IMR-90 (cell line): ENCODE data around the gene FLOT2. TPM values are rescaled to one million over a fixed set of nuclear protein-coding genes. Genes with fewer than 3 reads are reported as not detected.
A peak's percentile ranks its signal among the peaks of the same experiment; 100 is the strongest.

Source experiments
- ATAC-seq: fragments of 200-7000 bp; cut with Tn5 transposase; 2 replicates; pipeline ENCODE4 v1.9.1; 2020; ENCODE audit warnings: low read depth, mild to moderate bottlenecking, moderate library complexity
- BruUV-seq: library from RNA; stranded (reverse); fragments of 400-500 nt; replicated peaks from 2 replicates; lab custom pipeline; 2021; lab: Mats Ljungman, UMichigan
- CTCF ChIA-PET: fragments of 300-600 bp; formaldehyde crosslinking; extraction: SDS; loops from one replicate; lab custom pipeline; 2021; ENCODE audit warnings: antibody characterized with exemption; lab: Yijun Ruan, JAX
- POLR2A ChIA-PET: fragments of 300-600 bp; sonication (Branson Sonifier 250); formaldehyde crosslinking; loops from one replicate; lab custom pipeline; 2022; ENCODE audit warnings: antibody characterized with exemption; ENCODE audit not compliant: unreplicated experiment; lab: Charles Lee
- DNase-seq: peaks from one replicate; pipeline ENCODE4 v3.0.0; 2013
- H2AFZ ChIP-seq: replicated peaks from 2 replicates; pipeline ENCODE3; 2013; ENCODE audit warnings: low read length, mild to moderate bottlenecking; ENCODE audit not compliant: poor library complexity
- H2AK5ac ChIP-seq: 2 replicates; pipeline ENCODE4 v1.6.1; 2013; ENCODE audit warnings: low read depth, low read length, inconsistent platforms
- H2AK9ac ChIP-seq: replicated peaks from 2 replicates; pipeline ENCODE3; 2013; ENCODE audit warnings: mild to moderate bottlenecking, low read depth, low read length, moderate library complexity; ENCODE audit not compliant: poor library complexity
- H2BK120ac ChIP-seq: 2 replicates; pipeline ENCODE4 v1.6.1; 2013; ENCODE audit warnings: low read depth, low read length, inconsistent platforms
- H2BK15ac ChIP-seq: 3 replicates; pipeline ENCODE4 v1.6.1; 2013; ENCODE audit warnings: low read depth, low read length, inconsistent platforms
- H2BK20ac ChIP-seq: 2 replicates; pipeline ENCODE4 v1.6.1; 2013; ENCODE audit warnings: low read depth, mild to moderate bottlenecking, inconsistent platforms, low read length, moderate library complexity
- H2BK5ac ChIP-seq: 2 replicates; pipeline ENCODE4 v1.6.1; 2013; ENCODE audit warnings: mild to moderate bottlenecking, low read depth, low read length, inconsistent platforms; ENCODE audit not compliant: poor library complexity, severe bottlenecking
- H3K14ac ChIP-seq: replicated peaks from 2 replicates; pipeline ENCODE4 v1.6.1; 2013; ENCODE audit warnings: low read depth, low read length, inconsistent platforms
- H3K18ac ChIP-seq: 2 replicates; pipeline ENCODE4 v1.6.1; 2013; ENCODE audit warnings: low read depth, low read length, control low read depth
- H3K23ac ChIP-seq: 2 replicates; pipeline ENCODE4 v1.6.1; 2013; ENCODE audit warnings: low read depth, low read length, inconsistent platforms
- H3K27ac ChIP-seq: 2 replicates; pipeline ENCODE4 v1.5.1; 2013; ENCODE audit warnings: mild to moderate bottlenecking, control low read depth, low read length; ENCODE audit not compliant: insufficient read depth
- H3K27me3 ChIP-seq: 2 replicates; pipeline ENCODE4 v1.6.1; 2013; ENCODE audit warnings: low read length; ENCODE audit not compliant: control insufficient read depth, insufficient read depth
- H3K36me3 ChIP-seq: 2 replicates; pipeline ENCODE4 v1.6.1; 2013; ENCODE audit warnings: low read length, mixed read lengths; ENCODE audit not compliant: control insufficient read depth, insufficient read depth
- H3K4ac ChIP-seq: 2 replicates; pipeline ENCODE4 v1.6.1; 2013; ENCODE audit warnings: low read depth, low read length, inconsistent platforms
- H3K4me1 ChIP-seq: 2 replicates; pipeline ENCODE4 v1.6.1; 2013; ENCODE audit warnings: low read length, mixed read lengths; ENCODE audit not compliant: control insufficient read depth, insufficient read depth
- H3K4me2 ChIP-seq: 2 replicates; pipeline ENCODE4 v1.6.1; 2013; ENCODE audit warnings: low read depth, mild to moderate bottlenecking, control low read depth, low read length, moderate library complexity
- H3K4me3 ChIP-seq: 2 replicates; pipeline ENCODE4 v1.5.1; 2013; ENCODE audit warnings: low read depth, mild to moderate bottlenecking, control low read depth, low read length, moderate library complexity; ENCODE audit not compliant: insufficient read depth
- H3K56ac ChIP-seq: 2 replicates; pipeline ENCODE4 v1.6.1; 2013; ENCODE audit warnings: low read length, inconsistent platforms; ENCODE audit not compliant: insufficient read depth; ENCODE audit errors: extremely low read depth
- H3K79me1 ChIP-seq, 2 experiments: 2 replicates each; pipeline ENCODE4 v1.6.1; 2013; ENCODE audit warnings: low read length in 2 of 2, inconsistent platforms in 1 of 2, low read depth in 1 of 2
- H3K9ac ChIP-seq: 2 replicates; pipeline ENCODE4 v1.6.1; 2013; ENCODE audit warnings: low read depth, low read length, control low read depth
- H3K9me1 ChIP-seq: 2 replicates; pipeline ENCODE4 v1.6.1; 2013; ENCODE audit warnings: low read length, inconsistent platforms; ENCODE audit not compliant: insufficient read depth
- H3K9me3 ChIP-seq: 2 replicates; pipeline ENCODE4 v1.6.1; 2013; ENCODE audit warnings: low read length; ENCODE audit not compliant: control insufficient read depth, insufficient read depth
- H4K20me1 ChIP-seq: 2 replicates; pipeline ENCODE4 v1.6.1; 2013; ENCODE audit warnings: low read length, inconsistent platforms; ENCODE audit not compliant: insufficient read depth
- H4K5ac ChIP-seq: 2 replicates; pipeline ENCODE4 v1.6.1; 2013; ENCODE audit warnings: mild to moderate bottlenecking, low read depth, low read length, control low read depth
- H4K8ac ChIP-seq, 2 experiments: 2 replicates each; pipeline ENCODE4 v1.6.1; 2013; ENCODE audit warnings: low read depth in 2 of 2, low read length in 2 of 2, control low read depth in 1 of 2, inconsistent platforms in 1 of 2
- H4K91ac ChIP-seq: 2 replicates; pipeline ENCODE4 v1.6.1; 2013; ENCODE audit warnings: low read depth, low read length, inconsistent platforms; ENCODE audit not compliant: insufficient read depth
- BHLHE40 ChIP-seq: fragments of 150-350 bp; IDR thresholded peaks from 2 replicates; pipeline ENCODE4 v1.6.1; 2016; ENCODE audit warnings: mild to moderate bottlenecking, low read depth, low read length
- CEBPB ChIP-seq: IDR thresholded peaks from 2 replicates; pipeline ENCODE4 v1.6.1; 2012; ENCODE audit warnings: low read depth, low read length, improper control_type of control experiment
- CTCF ChIP-seq: conservative IDR thresholded peaks from 2 replicates; pipeline ENCODE4 v1.5.1; 2012; ENCODE audit warnings: mild to moderate bottlenecking, low read depth, low read length, improper control_type of control experiment
- FOS ChIP-seq: fragments of 150-350 bp; IDR thresholded peaks from 2 replicates; pipeline ENCODE4 v1.6.1; 2016; ENCODE audit warnings: low read depth, low read length
- MAZ ChIP-seq: IDR thresholded peaks from 2 replicates; pipeline ENCODE4 v1.6.1; 2012; ENCODE audit warnings: low read depth, mild to moderate bottlenecking, low read length, improper control_type of control experiment, moderate library complexity, borderline replicate concordance
- MXI1 ChIP-seq: IDR thresholded peaks from 2 replicates; pipeline ENCODE4 v1.6.1; 2012; ENCODE audit warnings: low read depth, mild to moderate bottlenecking, low read length, moderate library complexity, borderline replicate concordance
- POLR2A ChIP-seq: IDR thresholded peaks from 2 replicates; pipeline ENCODE4 v1.6.1; 2012; ENCODE audit warnings: mild to moderate bottlenecking, low read depth, low read length
- RAD21 ChIP-seq: IDR thresholded peaks from 2 replicates; pipeline ENCODE4 v1.6.1; 2012; ENCODE audit warnings: low read length, improper control_type of control experiment
- RCOR1 ChIP-seq: IDR thresholded peaks from 2 replicates; pipeline ENCODE4 v1.6.1; 2012; ENCODE audit warnings: mild to moderate bottlenecking, low read length, improper control_type of control experiment; ENCODE audit not compliant: insufficient replicate concordance
- RFX5 ChIP-seq: IDR thresholded peaks from 2 replicates; pipeline ENCODE4 v1.8.0; 2012; ENCODE audit warnings: low read depth, mild to moderate bottlenecking, low read length, moderate library complexity
- SMC3 ChIP-seq: fragments of 150-350 bp; IDR thresholded peaks from 2 replicates; pipeline ENCODE4 v1.6.1; 2016; ENCODE audit warnings: low read depth, mild to moderate bottlenecking, antibody characterized with exemption, low read length, moderate library complexity
- USF2 ChIP-seq: fragments of 150-350 bp; IDR thresholded peaks from 2 replicates; pipeline ENCODE4 v1.6.1; 2017; ENCODE audit warnings: mild to moderate bottlenecking, antibody characterized with exemption, low read length, low read depth
- WGBS, 2 experiments: methylation state at CpG; one replicate each; pipeline versions ENCODE4 v1.1.5 to v1.1.7; 2013; ENCODE audit warnings: missing lambda C conversion rate in 2 of 2; ENCODE audit not compliant: insufficient read length in 1 of 2; ENCODE audit errors: extremely low coverage in 2 of 2; 5-methylcytosine and 5-hydroxymethylcytosine counted together
- dilution Hi-C: fragments of 300-500 bp; cut with HindIII; formaldehyde crosslinking; loops from one replicate; pipeline ENCODE4 v1.14.3; 2018; ENCODE audit warnings: low sequenced_read_pairs; ENCODE audit not compliant: unreplicated experiment
- in situ Hi-C: fragments of 300-500 bp; cut with MboI; formaldehyde crosslinking; loops from 3 replicates; pipeline ENCODE4 v1.14.3; 2019; ENCODE audit warnings: low sequenced_read_pairs, inconsistent platforms, mixed read lengths
- intact Hi-C: fragments of 100-400 bp; cut with micrococcal nuclease; formaldehyde crosslinking; loops from 2 replicates; pipeline ENCODE4 v1.10.0; 2022
- polyA plus RNA-seq, 3 experiments: library from polyadenylated mRNA; depleted of rRNA; stranded (reverse); fragments of >200 nt; gene quantifications; 2 replicates each; pipeline ENCODE4 v1.2.3, GENCODE V29; 2012; ENCODE audit warnings: low replicate concordance in 1 of 3
- total RNA-seq: library from RNA; depleted of rRNA; stranded (reverse); fragments of >200 nt; gene quantifications from 2 replicates; pipeline ENCODE4 v1.2.3, GENCODE V29; 2012

FLOT2 gene
- total and polyA plus RNA-seq, 2 of the 4 experiments (the other 2 are of a cell fraction) = 19.7 to 67.9 TPM

GRCh38 chr17:28906706-28907438 is 9.3 kb upstream of the FLOT2 start:
- Histone ChIP-seq H3K79me1 (peaks cover 11 to 46% of the 10 kb centered on the region in 2 experiments; a peak in 3 of 4 replicates), H2BK120ac (no peak overlapping the region), H3K9ac (no peak overlapping the region), H2BK5ac (no peak overlapping the region), H2AK5ac (no peak overlapping the region; the same call in 1 of the 2 replicates), H4K20me1 (peaks cover 41% of the 10 kb centered on the region; the same call in 1 of the 2 replicates), H2BK20ac (no peak overlapping the region), H2AFZ (no peak overlapping the region), H3K23ac (no peak overlapping the region), H3K27me3 (no peaks in the 10 kb centered on the region), H3K4me3 (no peak overlapping the region), H3K4ac (no peak overlapping the region), H4K8ac (no peak overlapping the region), H2AK9ac (peak overlapping the region; percentile 0), H3K9me1 (peaks cover 13% of the 10 kb centered on the region), H3K14ac (no peak overlapping the region), H3K27ac (peak overlapping the region; percentile 8; the same call in 1 of the 2 replicates), H4K5ac (no peak overlapping the region), H3K36me3 (peaks cover 51% of the 10 kb centered on the region), H3K56ac (no peak overlapping the region), H2BK15ac (no peak overlapping the region), H3K4me1 (peaks cover 20% of the 10 kb centered on the region), H3K4me2 (no peak overlapping the region), H4K91ac (no peak overlapping the region), H3K18ac (no peak overlapping the region), H3K9me3 (no peaks in the 10 kb centered on the region)
- ChIA-PET POLR2A (interaction anchor here (0.9 kb wide), 1 partner anchor 143 kb away, joined by 3 read pairs; no protein-coding TSS in a partner anchor), CTCF (interaction anchor here (0.6 kb wide), 1 partner anchor 1791 kb away, joined by 3 read pairs; no protein-coding TSS in a partner anchor)
- BruUV-seq = no TSS peak
- TF ChIP-seq CTCF (no peak), RCOR1 (no peak), FOS (no peak), RFX5 (no peak), POLR2A (no peak), USF2 (no peak), RAD21 (no peak), MAZ (no peak), BHLHE40 (no peak), CEBPB (no peak), SMC3 (no peak), MXI1 (no peak)
- WGBS, 2 experiments = 63% methylated on average over 1 of the region's 7 CpGs; no CpG with 5 or more reads in 1 of the 2 experiments
- in situ Hi-C loops = no loop called here
- ATAC-seq (no peak), DNase-seq (no peak)
- intact Hi-C loops = loop anchor here (5.0 kb wide), 1 partner anchor 40 kb away; no protein-coding TSS in a partner anchor
- dilution Hi-C loops = no loop called here
